Stimulated activated CD8-positive, alpha-beta memory T cell treated with anti-CD3 and anti-CD28 coated beads, Interleukin-2, amount 100 ng/mL, for 1 hour (primary cell): ENCODE results near the gene EPB41L1.

ENCODE experiments used
- DNase-seq, 2 donors: peaks; one replicate each; pipeline ENCODE4 v3.0.0-alpha.2; 2020; ENCODE audit warnings: low read depth in 2 of 2

The EPB41L1 gene

GRCh38 chr20:36154700-36155628 is at the start of gene EPB41L1:
Gene EPB41L1 (plus strand): TSS chr20:36154740. CDS start chr20:36173778, 19,038 bp downstream.
- no peak for DNase-seq

GRCh38 chr20:36104856-36105255 is 49.7 kb upstream of the EPB41L1 start:
- no peak for DNase-seq

- DNase-seq: no peak
These were observed 48.8 kb upstream of the EPB41L1 start for GRCh38 chr20:36105711-36106226.

GRCh38 chr20:36106606-36107005 is 47.9 kb upstream of the EPB41L1 start:
- DNase-seq: no peak

- DNase-seq: no peak
These were observed 46.7 kb upstream of the EPB41L1 start for GRCh38 chr20:36107881-36108280.

GRCh38 chr20:36109251-36109947 is 45.1 kb upstream of the EPB41L1 start:
- no peak for DNase-seq

- no peak for DNase-seq
These were observed 43.5 kb upstream of the EPB41L1 start for GRCh38 chr20:36110994-36111393.

- no peak for DNase-seq
These were observed 42.4 kb upstream of the EPB41L1 start for GRCh38 chr20:36112112-36112511.

- no peak for DNase-seq
These were observed 41.5 kb upstream of the EPB41L1 start for GRCh38 chr20:36113036-36113435.

GRCh38 chr20:36113566-36114250 is 40.8 kb upstream of the EPB41L1 start:
- DNase-seq: no peak

GRCh38 chr20:36114707-36115106 is 39.8 kb upstream of the EPB41L1 start:
- DNase-seq: no peak

GRCh38 chr20:36115925-36116324 is 38.6 kb upstream of the EPB41L1 start:
- DNase-seq: no peak

GRCh38 chr20:36116807-36117441 is 37.6 kb upstream of the EPB41L1 start:
- DNase-seq: no peak

- DNase-seq: no peak
These were observed 36.9 kb upstream of the EPB41L1 start for GRCh38 chr20:36117638-36118037.

GRCh38 chr20:36118371-36118770 is 36.2 kb upstream of the EPB41L1 start:
- no peak for DNase-seq

- no peak for DNase-seq
These were observed 35.0 kb upstream of the EPB41L1 start for GRCh38 chr20:36119537-36119936.

- DNase-seq: no peak
These were observed 34.3 kb upstream of the EPB41L1 start for GRCh38 chr20:36120241-36120640.

GRCh38 chr20:36120991-36121390 is 33.5 kb upstream of the EPB41L1 start:
- DNase-seq: no peak

GRCh38 chr20:36121981-36122930 is 32.3 kb upstream of the EPB41L1 start:
- DNase-seq: no peak

GRCh38 chr20:36122931-36123288 is 31.6 kb upstream of the EPB41L1 start:
- no peak for DNase-seq

- no peak for DNase-seq
These were observed 29.4 kb upstream of the EPB41L1 start for GRCh38 chr20:36125097-36125496.
